Activated CD8-positive, alpha-beta T cell treated with anti-CD3 and anti-CD28 coated beads for 36 hours (primary cell): Measurements from ENCODE around the gene PHOSPHO2. TPM values are rescaled to one million over a fixed set of nuclear protein-coding genes. Genes with fewer than 3 reads are reported as not detected.
A peak's percentile ranks its signal among the peaks of the same experiment; 100 is the strongest.

ENCODE experiments used
- ATAC-seq: fragments of 200-7000 bp; cut with Tn5 transposase; one replicate; pipeline ENCODE4 v1.10.0; 2021; ENCODE audit warnings: mild to moderate bottlenecking, moderate library complexity
- CTCF ChIA-PET: fragments of 350-600 bp; sonication (Branson Sonifier 250); formaldehyde crosslinking; loops from one replicate; lab custom pipeline; 2021; ENCODE audit warnings: antibody characterized with exemption; lab: Charles Lee
- POLR2A ChIA-PET: fragments of 350-600 bp; sonication (Branson Sonifier 250); formaldehyde crosslinking; loops from one replicate; lab custom pipeline; 2021; ENCODE audit warnings: antibody characterized with exemption; lab: Charles Lee
- DNase-seq: peaks from one replicate; pipeline ENCODE4 v3.0.0-alpha.2; 2020
- H3K27ac Mint-ChIP-seq: one replicate; pipeline ENCODE4 v1.8.0; 2021; ENCODE audit warnings: mild to moderate bottlenecking, mixed read lengths
- H3K27me3 Mint-ChIP-seq: one replicate; pipeline ENCODE4 v1.8.0; 2021; ENCODE audit warnings: mixed read lengths
- H3K36me3 Mint-ChIP-seq: one replicate; pipeline ENCODE4 v1.8.0; 2021; ENCODE audit warnings: low read depth, mixed read lengths
- H3K4me1 Mint-ChIP-seq: one replicate; pipeline ENCODE4 v1.8.0; 2021; ENCODE audit warnings: low read depth, mixed read lengths
- H3K4me3 Mint-ChIP-seq: one replicate; pipeline ENCODE4 v1.8.0; 2021; ENCODE audit warnings: mild to moderate bottlenecking, moderate library complexity, mixed read lengths
- H3K9me3 Mint-ChIP-seq: one replicate; pipeline ENCODE4 v1.8.0; 2021; ENCODE audit warnings: mixed read lengths
- intact Hi-C: fragments of 100-400 bp; cut with micrococcal nuclease; formaldehyde crosslinking; loops from one replicate; pipeline ENCODE4 v1.10.0; 2022
- total RNA-seq, 2 experiments: library from RNA; stranded (reverse); gene quantifications; one replicate each; pipeline ENCODE4 v1.2.3, GENCODE V29; 2021
- TF ChIP-seq, protein P1 (sequence below): fragments of 200-600 bp; IDR thresholded peaks from one replicate; pipeline ENCODE4 v1.8.0; 2022; ENCODE audit warnings: antibody characterized with exemption, mild to moderate bottlenecking

The PHOSPHO2 gene
- total RNA-seq, 2 experiments from 2014 or later = 3.2 to 3.9 TPM

DNA sequence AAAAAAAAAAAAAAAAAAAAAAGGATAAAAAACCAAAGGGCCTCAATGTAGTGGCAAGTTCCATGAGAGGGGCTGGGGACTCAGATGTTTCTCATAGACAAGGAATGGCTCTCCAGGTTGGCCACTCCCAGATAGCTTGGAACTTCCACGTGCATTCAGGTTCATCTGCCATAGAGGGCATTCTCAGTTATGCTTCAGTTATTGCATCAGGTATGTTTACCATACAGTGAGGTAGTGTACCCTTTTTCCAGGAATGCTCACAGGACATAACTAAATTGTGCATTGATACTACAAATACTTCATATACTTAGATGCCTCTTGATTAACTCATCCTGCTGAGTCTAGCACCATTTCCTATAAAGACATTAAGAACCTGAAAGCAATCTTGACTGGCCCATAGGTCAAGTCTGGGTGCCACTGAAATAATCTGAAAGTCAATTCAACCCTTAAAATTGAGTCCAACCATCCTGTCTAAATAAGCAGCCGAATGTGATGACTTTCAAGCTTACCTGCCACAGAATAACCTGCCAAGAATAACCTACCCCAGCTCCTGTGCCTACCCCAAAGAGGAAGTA lies 24.7 kb downstream of the PHOSPHO2 start:
- DNase-seq (no peak), ATAC-seq (peak; percentile 20)
- peaks cover 2% of the 10 kb centered on the region for H3K4me1 Mint-ChIP-seq
- H3K27me3 Mint-ChIP-seq = no peaks in the 10 kb centered on the region
- intact Hi-C loops = no loop called here
- no peak overlapping the region for H3K4me3 Mint-ChIP-seq
- no peak overlapping the region for H3K27ac Mint-ChIP-seq
- H3K9me3 Mint-ChIP-seq = no peaks in the 10 kb centered on the region
- TF ChIP-seq, protein P1, sequence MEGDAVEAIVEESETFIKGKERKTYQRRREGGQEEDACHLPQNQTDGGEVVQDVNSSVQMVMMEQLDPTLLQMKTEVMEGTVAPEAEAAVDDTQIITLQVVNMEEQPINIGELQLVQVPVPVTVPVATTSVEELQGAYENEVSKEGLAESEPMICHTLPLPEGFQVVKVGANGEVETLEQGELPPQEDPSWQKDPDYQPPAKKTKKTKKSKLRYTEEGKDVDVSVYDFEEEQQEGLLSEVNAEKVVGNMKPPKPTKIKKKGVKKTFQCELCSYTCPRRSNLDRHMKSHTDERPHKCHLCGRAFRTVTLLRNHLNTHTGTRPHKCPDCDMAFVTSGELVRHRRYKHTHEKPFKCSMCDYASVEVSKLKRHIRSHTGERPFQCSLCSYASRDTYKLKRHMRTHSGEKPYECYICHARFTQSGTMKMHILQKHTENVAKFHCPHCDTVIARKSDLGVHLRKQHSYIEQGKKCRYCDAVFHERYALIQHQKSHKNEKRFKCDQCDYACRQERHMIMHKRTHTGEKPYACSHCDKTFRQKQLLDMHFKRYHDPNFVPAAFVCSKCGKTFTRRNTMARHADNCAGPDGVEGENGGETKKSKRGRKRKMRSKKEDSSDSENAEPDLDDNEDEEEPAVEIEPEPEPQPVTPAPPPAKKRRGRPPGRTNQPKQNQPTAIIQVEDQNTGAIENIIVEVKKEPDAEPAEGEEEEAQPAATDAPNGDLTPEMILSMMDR = no peak
- POLR2A ChIA-PET = no interaction called here
- no peaks in the 10 kb centered on the region for H3K36me3 Mint-ChIP-seq
- CTCF ChIA-PET = no interaction called here

DNA sequence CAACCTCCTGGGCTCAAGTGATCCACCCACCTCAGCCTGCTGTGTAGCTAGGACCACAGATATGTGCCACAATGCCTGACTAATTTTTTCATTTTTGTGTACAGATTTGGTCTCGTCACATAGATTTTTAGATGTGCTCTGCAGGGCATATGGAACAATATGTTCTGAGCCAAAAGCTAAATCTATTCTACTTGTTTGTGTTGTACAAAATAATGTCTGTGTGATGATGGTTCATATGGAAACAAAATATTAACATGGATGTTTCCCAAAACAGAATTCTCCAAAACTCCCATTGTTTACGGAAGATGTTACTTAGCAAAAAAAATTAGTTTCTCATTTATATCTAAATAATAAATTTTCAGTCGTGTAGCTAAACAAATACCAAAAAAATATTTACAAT lies 26.7 kb downstream of the PHOSPHO2 start:
- Mint-ChIP-seq H3K4me1 (peaks cover 2% of the 10 kb centered on the region), H3K9me3 (no peaks in the 10 kb centered on the region), H3K36me3 (peaks cover 2% of the 10 kb centered on the region), H3K27me3 (peaks cover 3% of the 10 kb centered on the region), H3K27ac (no peak overlapping the region), H3K4me3 (no peak overlapping the region)
- TF ChIP-seq, protein P1 = no peak
- CTCF ChIA-PET = no interaction called here
- DNase-seq (no peak), ATAC-seq (no peak)
- POLR2A ChIA-PET = no interaction called here
- intact Hi-C loops = no loop called here

DNA sequence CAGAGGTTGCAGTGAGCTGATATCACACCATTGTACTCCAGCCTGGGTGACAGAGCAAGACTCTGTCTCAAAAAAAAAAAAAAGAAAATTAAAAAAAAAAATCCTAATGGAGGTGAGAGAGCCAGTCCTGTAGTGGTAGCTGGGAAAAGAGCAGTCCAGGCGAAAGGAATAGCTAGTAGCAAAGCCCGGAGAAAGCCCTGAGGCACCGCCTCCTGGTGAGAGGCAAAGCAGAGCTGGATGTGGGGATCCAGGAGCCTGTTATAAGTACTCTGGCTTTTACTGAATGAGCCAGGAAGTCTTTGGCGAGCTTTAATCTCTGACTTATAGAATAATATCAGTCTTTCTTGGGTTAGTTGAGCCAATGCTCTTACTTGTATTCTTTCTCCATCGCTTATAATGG lies 32.8 kb downstream of the PHOSPHO2 start:
- no peak overlapping the region for H3K27ac Mint-ChIP-seq
- intact Hi-C loops = no loop called here
- H3K9me3 Mint-ChIP-seq = no peaks in the 10 kb centered on the region
- no peaks in the 10 kb centered on the region for H3K4me1 Mint-ChIP-seq
- H3K4me3 Mint-ChIP-seq = no peak overlapping the region
- TF ChIP-seq, protein P1 = no peak
- ChIA-PET CTCF (interaction anchor here (0.7 kb wide), 1 partner anchor 34 kb away, joined by 3 read pairs; no protein-coding TSS in a partner anchor), POLR2A (interaction anchor here (0.9 kb wide), 1 partner anchor 43 kb away, joined by 3 read pairs; no protein-coding TSS in a partner anchor)
- ATAC-seq (no peak), DNase-seq (no peak)
- H3K36me3 Mint-ChIP-seq = peaks cover 2% of the 10 kb centered on the region
- H3K27me3 Mint-ChIP-seq = peaks cover 3% of the 10 kb centered on the region

DNA sequence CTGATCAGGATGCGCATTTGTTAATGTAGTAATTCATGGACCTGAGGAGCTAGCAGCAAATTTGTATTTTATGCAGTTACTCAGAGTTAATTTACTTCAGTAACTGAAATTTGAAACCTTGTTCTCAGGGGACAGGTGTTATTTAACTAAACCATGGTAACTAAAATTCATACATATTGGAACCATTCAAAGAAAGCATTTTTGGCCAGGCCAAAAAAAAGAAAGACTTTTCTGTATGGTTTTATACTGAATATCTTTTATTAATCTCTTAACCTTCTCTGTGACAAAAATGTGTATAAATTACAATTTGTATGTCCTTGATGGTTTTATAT lies 35.0 kb downstream of the PHOSPHO2 start:
- DNase-seq = no peak
- Mint-ChIP-seq H3K27ac (no peak overlapping the region), H3K4me3 (no peak overlapping the region), H3K36me3 (peaks cover 2% of the 10 kb centered on the region), H3K4me1 (peaks cover 7% of the 10 kb centered on the region), H3K27me3 (peaks cover 11% of the 10 kb centered on the region), H3K9me3 (no peaks in the 10 kb centered on the region)
- TF ChIP-seq, protein P1 = no peak
- intact Hi-C loops = no loop called here
- no peak for ATAC-seq
- POLR2A ChIA-PET = no interaction called here
- CTCF ChIA-PET = no interaction called here

DNA sequence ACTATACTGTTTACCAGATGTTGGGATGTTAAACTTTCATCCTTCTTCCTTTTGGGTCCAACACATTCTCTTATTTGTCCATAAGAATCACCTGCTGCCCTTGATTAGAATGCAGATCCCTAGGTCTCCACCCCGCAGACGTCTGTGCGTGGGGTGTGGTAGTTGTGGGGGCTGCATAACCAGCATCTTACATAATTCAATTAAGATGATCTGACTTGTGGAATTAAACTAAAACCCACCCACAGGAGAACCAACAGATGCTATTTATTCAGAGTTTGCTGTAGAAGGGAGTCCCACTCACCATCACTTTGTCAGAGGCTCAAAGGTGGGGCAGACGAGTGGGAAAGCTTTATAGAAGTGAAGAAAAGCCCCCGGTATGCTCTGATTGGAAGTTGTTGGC lies 37.8 kb downstream of the PHOSPHO2 start:
- H3K4me1 Mint-ChIP-seq = peaks cover 14% of the 10 kb centered on the region
- peaks cover 17% of the 10 kb centered on the region for H3K27me3 Mint-ChIP-seq
- TF ChIP-seq, protein P1 = no peak
- ATAC-seq (no peak), DNase-seq (no peak)
- no peaks in the 10 kb centered on the region for H3K9me3 Mint-ChIP-seq
- no peak overlapping the region for H3K4me3 Mint-ChIP-seq
- POLR2A ChIA-PET = interaction anchor here (0.5 kb wide), 1 partner anchor 1293 kb away, joined by 3 read pairs; no protein-coding TSS in a partner anchor
- no peak overlapping the region for H3K27ac Mint-ChIP-seq
- CTCF ChIA-PET = no interaction called here
- intact Hi-C loops = no loop called here
- H3K36me3 Mint-ChIP-seq = peaks cover 9% of the 10 kb centered on the region
